Measurements from ENCODE around the gene GPBP1L1.
A peak's percentile ranks its signal among the peaks of the same experiment; 100 is the strongest.

The GPBP1L1 gene

GRCh38 chr1:45656573-45657226, 29.6 kb downstream of the GPBP1L1 start:
- H3K4me3 ChIP-seq (replicated peaks in 1 of 2; ENCODE audit: low read depth in 2 of 2, low read length in 2 of 2), result no peak overlapping the region
- no peak for TF ChIP-seq CTCF (IDR thresholded peaks at IDR 0.05; ENCODE audit: low read depth, low read length)
- no peak for DNase-seq (ENCODE audit: low read depth in 2 of 2)

GRCh38 chr1:45654540-45655280, 31.6 kb downstream of the GPBP1L1 start:
- TF ChIP-seq CTCF (IDR thresholded peaks at IDR 0.05; ENCODE audit: low read depth, low read length), result no peak
- peak; percentile 15 to 48 for DNase-seq (ENCODE audit: low read depth in 2 of 2)
- H3K4me3 ChIP-seq (replicated peaks in 1 of 2; ENCODE audit: low read depth in 2 of 2, low read length in 2 of 2), result no peak overlapping the region

GRCh38 chr1:45647248-45648021, 38.9 kb downstream of the GPBP1L1 start:
- peak; percentile 74 to 81 for DNase-seq (ENCODE audit: low read depth in 2 of 2)
- no peak overlapping the region for H3K4me3 ChIP-seq (replicated peaks in 1 of 2; ENCODE audit: low read depth in 2 of 2, low read length in 2 of 2)
- no peak for TF ChIP-seq CTCF (IDR thresholded peaks at IDR 0.05; ENCODE audit: low read depth, low read length)

GRCh38 chr1:45644661-45645060, 41.7 kb downstream of the GPBP1L1 start:
- TF ChIP-seq CTCF (IDR thresholded peaks at IDR 0.05; ENCODE audit: low read depth, low read length), result no peak
- no peak overlapping the region for H3K4me3 ChIP-seq (replicated peaks in 1 of 2; ENCODE audit: low read depth in 2 of 2, low read length in 2 of 2)
- DNase-seq (ENCODE audit: low read depth in 2 of 2), result no peak

GRCh38 chr1:45643978-45644377, 42.4 kb downstream of the GPBP1L1 start:
- peak; percentile 4 for TF ChIP-seq CTCF (IDR thresholded peaks at IDR 0.05; ENCODE audit: low read depth, low read length)
- DNase-seq (ENCODE audit: low read depth in 2 of 2), result no peak
- no peak overlapping the region for H3K4me3 ChIP-seq (replicated peaks in 1 of 2; ENCODE audit: low read depth in 2 of 2, low read length in 2 of 2)

- no peak for TF ChIP-seq CTCF (IDR thresholded peaks at IDR 0.05; ENCODE audit: low read depth, low read length)
- no peak for DNase-seq (ENCODE audit: low read depth in 2 of 2)
- no peak overlapping the region for H3K4me3 ChIP-seq (replicated peaks in 1 of 2; ENCODE audit: low read depth in 2 of 2, low read length in 2 of 2)
Measured at GRCh38 chr1:45643321-45643720, 43.0 kb downstream of the GPBP1L1 start.

Data from cardiac fibroblast (primary cell).